Astrocyte (in vitro differentiated cells and primary cell): Measurements from ENCODE around the gene LRRC2.

Experiments
- EZH2 ChIP-seq: IDR thresholded peaks from 2 replicates; pipeline ENCODE4 v1.6.1; 2012; ENCODE audit warnings: mild to moderate bottlenecking, low read length, inconsistent platforms; ENCODE audit not compliant: insufficient read depth
- TF ChIP-seq, protein P1 (sequence below): IDR thresholded peaks from 2 replicates; pipeline ENCODE4 v1.5.1; 2011; ENCODE audit warnings: low read depth, mild to moderate bottlenecking, inconsistent platforms, low read length, moderate library complexity; ENCODE audit not compliant: insufficient read depth

DNA sequence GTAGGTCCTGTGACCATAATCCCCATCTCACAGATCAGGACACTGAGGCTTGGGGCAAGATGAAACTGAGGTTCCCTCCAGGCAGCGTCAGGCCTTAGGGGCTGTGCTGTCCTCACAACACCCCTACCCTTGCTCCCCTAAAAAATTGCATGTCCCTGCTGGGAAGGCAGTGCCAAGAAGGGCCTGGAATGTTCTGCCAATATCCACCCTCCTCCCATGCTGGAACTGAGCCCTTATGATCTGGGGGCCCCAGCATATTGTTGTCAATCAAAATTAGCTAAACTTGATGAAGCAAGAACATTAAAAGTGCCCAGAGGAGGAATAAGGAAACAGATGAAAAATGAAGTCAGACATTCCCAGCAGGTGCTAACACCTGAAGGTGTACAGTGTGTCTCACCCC is 81.7 kb downstream of the LRRC2 start:
- TF ChIP-seq, protein P1, sequence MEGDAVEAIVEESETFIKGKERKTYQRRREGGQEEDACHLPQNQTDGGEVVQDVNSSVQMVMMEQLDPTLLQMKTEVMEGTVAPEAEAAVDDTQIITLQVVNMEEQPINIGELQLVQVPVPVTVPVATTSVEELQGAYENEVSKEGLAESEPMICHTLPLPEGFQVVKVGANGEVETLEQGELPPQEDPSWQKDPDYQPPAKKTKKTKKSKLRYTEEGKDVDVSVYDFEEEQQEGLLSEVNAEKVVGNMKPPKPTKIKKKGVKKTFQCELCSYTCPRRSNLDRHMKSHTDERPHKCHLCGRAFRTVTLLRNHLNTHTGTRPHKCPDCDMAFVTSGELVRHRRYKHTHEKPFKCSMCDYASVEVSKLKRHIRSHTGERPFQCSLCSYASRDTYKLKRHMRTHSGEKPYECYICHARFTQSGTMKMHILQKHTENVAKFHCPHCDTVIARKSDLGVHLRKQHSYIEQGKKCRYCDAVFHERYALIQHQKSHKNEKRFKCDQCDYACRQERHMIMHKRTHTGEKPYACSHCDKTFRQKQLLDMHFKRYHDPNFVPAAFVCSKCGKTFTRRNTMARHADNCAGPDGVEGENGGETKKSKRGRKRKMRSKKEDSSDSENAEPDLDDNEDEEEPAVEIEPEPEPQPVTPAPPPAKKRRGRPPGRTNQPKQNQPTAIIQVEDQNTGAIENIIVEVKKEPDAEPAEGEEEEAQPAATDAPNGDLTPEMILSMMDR = no peak
- TF ChIP-seq EZH2 = no peak
